ENCODE data around the gene LGALS14. TPM values are rescaled to one million over a fixed set of nuclear protein-coding genes. Genes with fewer than 3 reads are reported as not detected.

LGALS14 gene
- total RNA-seq, 4 donors from 2014 or later: not detected

- H3K36me3 ChIP-seq: no peaks in the 10 kb centered on the region
- H3K27ac ChIP-seq: no peak overlapping the region
- no peak for DNase-seq
- no peaks in the 10 kb centered on the region for H3K9me3 ChIP-seq
- no peaks in the 10 kb centered on the region for H3K4me1 ChIP-seq
- intact Hi-C loops (cut with DNase I): no loop called here
- H3K4me3 ChIP-seq: no peak overlapping the region
- TF ChIP-seq CTCF (IDR thresholded peaks at IDR 0.05) (no peak), POLR2A (IDR thresholded peaks at IDR 0.05) (no peak)
- H3K27me3 ChIP-seq: peaks cover 0 to 24% (median 0%) of the 10 kb centered on the region in 4 donors
- 39 to 56% methylated on average over 2 to 3 of the region's 4 CpGs for WGBS, 2 donors
Observed at GRCh38 chr19:39746836-39747529, 42.7 kb downstream of the LGALS14 start.

DNA sequence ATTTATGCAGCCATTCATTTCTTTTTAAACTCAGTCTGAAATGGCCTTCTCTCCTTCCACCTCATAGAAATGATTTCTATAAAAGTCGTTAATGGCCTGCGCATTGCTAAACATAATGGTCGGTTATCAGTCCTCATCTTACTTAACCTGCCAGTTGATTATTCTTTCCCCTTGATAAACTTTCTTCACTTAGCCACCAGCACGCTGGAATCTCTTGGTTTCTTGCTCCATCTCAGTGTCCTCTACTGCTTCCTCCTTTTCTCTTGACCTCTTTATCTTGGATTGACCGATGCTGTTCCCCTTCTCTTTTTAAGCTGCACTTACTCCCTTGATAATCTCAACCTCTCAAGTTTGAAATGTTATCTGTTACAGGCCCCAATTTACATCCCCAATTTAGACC, 45.7 kb downstream of the LGALS14 start:
- Histone ChIP-seq H3K4me3 (no peak overlapping the region), H3K36me3 (no peaks in the 10 kb centered on the region), H3K9me3 (no peaks in the 10 kb centered on the region), H3K27me3 (peaks cover 0 to 25% (median 0%) of the 10 kb centered on the region in 4 donors), H3K4me1 (no peaks in the 10 kb centered on the region), H3K27ac (no peak overlapping the region)
- 73 to 80% methylated on average over 5 of the region's 5 CpGs for WGBS, 2 donors
- intact Hi-C loops (cut with DNase I): no loop called here
- DNase-seq: no peak
- no peak for TF ChIP-seq CTCF (IDR thresholded peaks at IDR 0.05)
- TF ChIP-seq POLR2A (IDR thresholded peaks at IDR 0.05): no peak

DNA sequence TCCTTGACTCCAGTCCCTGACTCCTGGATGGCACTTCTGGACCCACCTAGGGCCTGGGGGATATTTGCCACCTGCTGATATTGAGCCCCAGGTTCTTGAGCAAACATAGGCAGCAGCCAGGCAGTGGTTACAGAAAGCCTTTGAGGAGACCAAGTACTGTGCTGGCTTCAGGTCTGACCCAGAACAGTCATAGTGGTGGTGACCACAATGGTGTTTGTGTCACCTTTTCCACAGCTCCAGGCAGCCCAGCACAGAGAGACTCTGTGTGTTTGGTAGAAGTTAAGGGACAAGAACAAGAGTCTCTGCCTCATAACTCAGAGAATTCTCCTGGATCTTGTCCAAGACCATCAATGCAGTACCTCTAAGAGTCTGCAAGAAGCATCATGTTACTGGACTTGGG, 48.1 kb downstream of the LGALS14 start:
- H3K27me3 ChIP-seq: peaks cover 0 to 32% (median 0%) of the 10 kb centered on the region in 4 donors
- intact Hi-C loops (cut with DNase I): no loop called here
- DNase-seq: no peak
- no peak overlapping the region for H3K27ac ChIP-seq
- H3K36me3 ChIP-seq: no peaks in the 10 kb centered on the region
- H3K4me1 ChIP-seq: no peaks in the 10 kb centered on the region
- H3K4me3 ChIP-seq: no peak overlapping the region
- H3K9me3 ChIP-seq: no peaks in the 10 kb centered on the region
- TF ChIP-seq POLR2A (IDR thresholded peaks at IDR 0.05) (no peak), CTCF (IDR thresholded peaks at IDR 0.05) (no peak)

DNA sequence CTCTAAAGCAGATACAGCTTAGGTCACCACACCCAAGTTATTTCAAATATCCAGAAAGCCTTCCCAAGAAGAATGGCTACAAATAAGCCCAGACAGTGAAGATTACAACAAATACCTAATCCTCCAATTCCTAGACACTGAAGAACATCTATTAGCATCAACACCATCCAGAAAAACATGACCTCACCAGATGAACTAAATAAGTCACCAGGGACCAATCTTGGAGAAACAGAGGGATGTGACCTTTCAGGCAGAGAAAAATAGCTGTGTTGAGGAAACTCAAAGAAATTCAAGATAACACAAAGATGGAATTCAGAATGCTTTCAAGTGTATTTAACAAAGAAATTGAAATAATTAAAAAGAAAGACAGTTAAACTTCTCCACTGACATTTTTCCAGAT, 48.5 kb downstream of the LGALS14 start:
- Histone ChIP-seq H3K9me3 (no peaks in the 10 kb centered on the region), H3K27me3 (peaks cover 0 to 36% (median 0%) of the 10 kb centered on the region in 4 donors), H3K36me3 (no peaks in the 10 kb centered on the region), H3K4me3 (no peak overlapping the region), H3K4me1 (no peaks in the 10 kb centered on the region), H3K27ac (no peak overlapping the region)
- intact Hi-C loops (cut with DNase I): no loop called here
- TF ChIP-seq CTCF (IDR thresholded peaks at IDR 0.05) (no peak), POLR2A (IDR thresholded peaks at IDR 0.05) (no peak)
- no peak for DNase-seq

DNA sequence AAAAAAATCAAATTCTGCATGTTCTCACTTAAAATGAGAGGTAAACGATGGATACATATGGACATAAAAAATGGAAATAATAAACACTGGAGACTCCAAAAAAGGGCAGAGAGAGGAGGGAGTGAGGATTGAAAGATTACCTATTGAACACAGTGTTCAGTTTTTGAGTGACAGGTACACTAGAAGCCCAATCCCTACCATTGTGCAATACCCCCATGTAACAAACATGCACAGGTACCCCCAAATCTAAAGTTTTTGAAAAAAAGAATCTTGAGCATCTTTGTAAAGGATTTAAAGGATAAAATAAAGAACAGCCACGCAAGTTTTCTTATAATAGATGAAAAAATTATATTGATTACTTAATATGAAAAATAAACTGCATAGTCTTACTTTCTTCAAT, 50.3 kb downstream of the LGALS14 start:
- Histone ChIP-seq H3K27me3 (peaks cover 0 to 52% (median 0%) of the 10 kb centered on the region in 4 donors), H3K27ac (no peak overlapping the region), H3K9me3 (no peaks in the 10 kb centered on the region), H3K4me1 (no peaks in the 10 kb centered on the region), H3K36me3 (no peaks in the 10 kb centered on the region), H3K4me3 (no peak overlapping the region)
- 55 to 67% methylated on average over 2 of the region's 2 CpGs for WGBS, 2 donors
- intact Hi-C loops (cut with DNase I): no loop called here
- TF ChIP-seq CTCF (IDR thresholded peaks at IDR 0.05) (no peak), POLR2A (IDR thresholded peaks at IDR 0.05) (no peak)
- no peak for DNase-seq

Measured in esophagus squamous epithelium (tissue), 5 donors.